Prostate gland (tissue), 2 donors: ENCODE measurements around the gene LRSAM1.

Source experiments
- CTCF ChIP-seq, 4 experiments: fragments of 200-600 bp in 2 of 4; fragments of 450-650 bp in 2 of 4; sonication (generic) in 2 of 4; IDR thresholded peaks; 1 replicate in 3 of 4; 2 replicates in 1 of 4; pipeline ENCODE4 v1.5.1; 2016 to 2019; ENCODE audit warnings: antibody characterized with exemption in 4 of 4, mild to moderate bottlenecking in 2 of 4, moderate library complexity in 2 of 4
- POLR2A ChIP-seq: fragments of 450-650 bp; IDR thresholded peaks from one replicate; pipeline ENCODE4 v1.6.1; 2016; ENCODE audit warnings: antibody characterized with exemption, mild to moderate bottlenecking
- POLR2AphosphoS5 ChIP-seq: sonication (generic); formaldehyde crosslinking; IDR thresholded peaks from one replicate; pipeline ENCODE4 v1.6.1; 2017; ENCODE audit warnings: antibody characterized with exemption

DNA sequence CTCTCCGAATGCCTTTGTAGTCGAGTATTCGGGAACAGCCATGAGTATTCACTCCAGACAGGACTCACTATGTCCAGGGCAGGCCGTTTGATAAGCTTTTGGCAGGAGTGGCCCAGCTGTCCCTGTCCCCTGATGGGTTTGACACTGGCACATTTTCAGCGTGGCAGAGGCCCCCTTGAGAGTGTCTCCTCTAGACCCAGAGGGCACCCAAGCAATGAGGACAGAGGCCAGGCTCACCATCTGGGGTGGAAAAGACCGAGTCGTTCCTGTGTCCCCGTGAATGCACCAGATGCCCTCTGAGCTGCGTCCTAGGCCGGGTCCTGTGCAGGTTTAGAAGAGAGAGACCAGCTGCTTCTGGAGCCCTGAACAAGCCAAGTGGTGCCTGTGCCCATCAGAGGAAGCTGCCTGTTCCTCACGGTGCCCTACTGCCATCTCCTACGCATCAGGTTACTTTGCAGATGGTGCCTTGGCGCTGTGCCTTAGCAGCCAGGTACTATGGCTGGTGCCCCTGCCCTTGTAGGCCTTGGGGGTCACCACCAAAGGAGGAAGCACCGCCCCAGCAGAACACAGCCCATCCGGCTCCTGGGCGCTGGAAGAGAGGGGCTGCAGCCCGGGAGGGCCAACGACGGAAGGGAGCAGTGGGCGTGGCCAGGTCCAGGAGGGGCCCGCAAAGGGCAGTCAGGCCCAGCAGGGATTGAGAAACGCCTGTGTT, 42.4 kb downstream of the LRSAM1 start:
- TF ChIP-seq POLR2AphosphoS5 (no peak), CTCF (IDR thresholded peaks at IDR 0.05) (no peak), POLR2A (no peak)
